ENCODE measurements around the gene COG5. TPM values are rescaled to one million over a fixed set of nuclear protein-coding genes. Genes with fewer than 3 reads are reported as not detected.
A peak's percentile ranks its signal among the peaks of the same experiment; 100 is the strongest.

The COG5 gene
- total RNA-seq, 6 experiments from 2014 or later, result 13.9 to 21.3 (median 15.5) TPM

DNA sequence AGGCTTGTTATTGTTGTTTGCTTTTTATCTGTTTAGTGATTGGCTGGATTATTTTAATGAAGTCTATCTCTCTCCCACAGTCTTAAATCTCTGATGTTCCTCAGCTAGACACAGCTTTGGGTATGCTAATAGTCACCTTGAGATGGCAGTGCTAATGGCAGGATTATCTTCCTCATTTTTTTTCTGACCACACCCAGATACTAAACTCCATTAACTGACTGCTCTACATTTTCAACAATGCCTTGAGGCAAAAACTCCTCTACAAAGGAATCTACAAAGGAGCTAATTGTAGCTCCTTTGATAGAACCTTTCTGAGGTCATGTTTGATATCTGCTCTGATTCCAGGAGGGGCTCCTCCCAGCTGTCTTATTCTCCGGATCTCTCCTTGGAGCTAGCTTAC lies 272.3 kb downstream of the COG5 start:
- intact Hi-C loops (cut with DNase I), result no loop called here
- DNase-seq (no peak), ATAC-seq (no peak)
- H3K27me3 ChIP-seq, result no peaks in the 10 kb centered on the region
- peaks cover 0 to 3% (median 0%) of the 10 kb centered on the region in 4 donors for H3K36me3 ChIP-seq
- H3K9me3 ChIP-seq, result no peaks in the 10 kb centered on the region
- no peak overlapping the region for H3K27ac ChIP-seq
- no peaks in the 10 kb centered on the region for H3K4me1 ChIP-seq
- no peak for TF ChIP-seq POLR2A (IDR thresholded peaks at IDR 0.05)
- no peak overlapping the region for H3K4me3 ChIP-seq
- 100% methylated on average over 1 of the region's 1 CpG for WGBS (ENCODE audit: insufficient coverage, low coverage, low lambda C conversion rate, missing lambda C conversion rate)

DNA sequence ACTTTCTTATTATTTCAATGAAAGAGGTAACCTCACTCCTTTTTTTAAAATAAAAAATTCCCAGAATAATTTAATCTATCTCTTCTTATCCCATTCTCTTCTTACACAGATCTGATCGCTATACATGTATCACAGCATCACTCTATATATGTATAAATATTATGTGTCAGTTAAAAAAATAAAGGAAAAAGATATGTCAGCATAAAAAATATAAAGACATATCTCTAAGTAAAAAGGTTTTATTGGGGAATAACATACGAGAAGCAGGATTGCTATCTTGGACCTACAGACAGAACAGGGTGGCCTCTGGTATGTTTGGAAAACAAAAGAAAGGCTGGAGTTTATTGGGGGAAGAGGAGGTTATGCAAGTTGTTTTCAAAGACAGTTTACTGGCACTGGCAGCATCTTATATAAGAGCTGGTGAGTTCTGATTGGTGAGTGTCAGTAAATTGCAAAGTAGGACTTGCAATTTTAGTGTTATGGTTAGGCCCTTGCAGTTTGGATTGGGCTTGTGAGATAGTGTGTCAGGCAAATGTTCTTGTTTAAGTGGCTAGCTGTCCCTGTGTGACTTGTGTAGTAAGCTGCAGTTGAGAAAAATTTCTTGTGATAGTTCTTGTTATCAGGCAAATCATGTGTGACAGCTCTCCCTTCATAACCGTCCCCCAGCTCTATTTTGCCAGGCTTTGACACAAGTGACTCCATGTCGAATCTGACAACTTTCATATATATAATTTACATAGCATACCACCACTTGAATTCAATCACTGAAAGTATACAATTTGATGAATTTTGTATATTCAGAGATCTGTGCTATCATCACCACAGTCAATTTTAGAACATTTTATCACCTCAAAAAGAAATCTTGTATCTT lies 276.7 kb downstream of the COG5 start:
- intact Hi-C loops (cut with DNase I), result no loop called here

DNA sequence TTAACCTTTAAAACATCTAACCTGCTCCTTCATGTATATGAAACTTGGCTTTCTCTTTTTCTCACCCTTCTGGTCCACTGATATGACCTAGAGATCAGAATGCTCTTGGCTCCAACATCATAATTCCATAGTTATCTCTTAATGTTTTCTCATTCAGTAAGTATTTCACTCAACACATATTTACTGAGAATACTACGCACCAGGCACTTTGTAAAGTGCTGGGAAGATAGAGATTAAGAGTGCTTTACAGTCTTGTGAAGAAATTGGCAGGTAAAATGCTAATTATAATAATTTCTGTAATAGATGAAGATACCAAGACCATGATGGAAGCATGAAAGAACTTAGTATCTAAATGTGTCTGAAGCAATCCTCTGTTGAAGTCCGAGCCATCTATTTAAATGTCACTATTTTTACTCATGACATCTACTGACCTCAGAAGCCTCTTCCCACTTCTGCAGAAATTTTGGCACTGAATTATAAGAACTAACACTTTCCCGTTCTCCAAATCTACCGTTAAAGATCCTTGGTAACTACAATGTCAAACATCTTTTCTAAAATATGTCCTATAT lies 278.7 kb downstream of the COG5 start:
- Histone ChIP-seq H3K4me1 (no peaks in the 10 kb centered on the region), H3K27ac (no peak overlapping the region), H3K4me3 (no peak overlapping the region), H3K36me3 (no peaks in the 10 kb centered on the region), H3K27me3 (no peaks in the 10 kb centered on the region), H3K9me3 (no peaks in the 10 kb centered on the region)
- DNase-seq (no peak), ATAC-seq (no peak)
- 82% methylated on average over 4 of the region's 4 CpGs for WGBS (ENCODE audit: insufficient coverage, low coverage, low lambda C conversion rate, missing lambda C conversion rate)
- intact Hi-C loops (cut with DNase I), result no loop called here
- no peak for TF ChIP-seq POLR2A (IDR thresholded peaks at IDR 0.05)
- TF ChIP-seq, protein P1, sequence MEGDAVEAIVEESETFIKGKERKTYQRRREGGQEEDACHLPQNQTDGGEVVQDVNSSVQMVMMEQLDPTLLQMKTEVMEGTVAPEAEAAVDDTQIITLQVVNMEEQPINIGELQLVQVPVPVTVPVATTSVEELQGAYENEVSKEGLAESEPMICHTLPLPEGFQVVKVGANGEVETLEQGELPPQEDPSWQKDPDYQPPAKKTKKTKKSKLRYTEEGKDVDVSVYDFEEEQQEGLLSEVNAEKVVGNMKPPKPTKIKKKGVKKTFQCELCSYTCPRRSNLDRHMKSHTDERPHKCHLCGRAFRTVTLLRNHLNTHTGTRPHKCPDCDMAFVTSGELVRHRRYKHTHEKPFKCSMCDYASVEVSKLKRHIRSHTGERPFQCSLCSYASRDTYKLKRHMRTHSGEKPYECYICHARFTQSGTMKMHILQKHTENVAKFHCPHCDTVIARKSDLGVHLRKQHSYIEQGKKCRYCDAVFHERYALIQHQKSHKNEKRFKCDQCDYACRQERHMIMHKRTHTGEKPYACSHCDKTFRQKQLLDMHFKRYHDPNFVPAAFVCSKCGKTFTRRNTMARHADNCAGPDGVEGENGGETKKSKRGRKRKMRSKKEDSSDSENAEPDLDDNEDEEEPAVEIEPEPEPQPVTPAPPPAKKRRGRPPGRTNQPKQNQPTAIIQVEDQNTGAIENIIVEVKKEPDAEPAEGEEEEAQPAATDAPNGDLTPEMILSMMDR (IDR thresholded peaks at IDR 0.05), result no peak

More for the DNA sequence above, 276.7 kb downstream of the COG5 start:
- ATAC-seq (peak in 1 of 4 donors; percentile 48), DNase-seq (no peak)
- TF ChIP-seq, protein P1 (IDR thresholded peaks at IDR 0.05), result no peak
- TF ChIP-seq POLR2A (IDR thresholded peaks at IDR 0.05), result no peak
- no peaks in the 10 kb centered on the region for H3K36me3 ChIP-seq
- H3K4me3 ChIP-seq, result no peak overlapping the region
- no peaks in the 10 kb centered on the region for H3K4me1 ChIP-seq
- H3K27me3 ChIP-seq, result no peaks in the 10 kb centered on the region
- H3K27ac ChIP-seq, result no peak overlapping the region
- no peaks in the 10 kb centered on the region for H3K9me3 ChIP-seq
- WGBS (ENCODE audit: insufficient coverage, low coverage, low lambda C conversion rate, missing lambda C conversion rate), result 81% methylated on average over 4 of the region's 4 CpGs

DNA sequence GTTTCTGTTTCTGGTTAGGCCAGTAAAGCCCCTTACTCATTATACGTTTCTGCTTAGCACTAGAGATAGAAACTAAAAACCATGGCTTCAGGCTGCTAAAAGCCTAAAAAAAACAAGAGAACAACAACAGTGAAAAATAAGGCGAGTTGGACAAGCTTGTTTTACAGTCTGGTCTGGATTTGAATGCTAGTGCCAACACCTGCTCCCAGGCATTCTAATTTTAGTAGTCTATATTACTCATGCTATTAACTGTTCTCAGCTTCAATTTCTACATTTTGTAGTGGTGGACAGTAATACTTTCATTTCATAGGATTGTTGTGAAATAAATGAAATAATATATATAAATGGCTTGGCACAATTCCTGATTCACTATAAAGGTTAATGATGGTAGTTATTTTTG lies 286.4 kb downstream of the COG5 start:
- no peak for ATAC-seq
- H3K27ac ChIP-seq, result no peak overlapping the region
- intact Hi-C loops (cut with DNase I), result no loop called here

More for the DNA sequence above, 286.4 kb downstream of the COG5 start:
- Histone ChIP-seq H3K9me3 (no peaks in the 10 kb centered on the region), H3K27me3 (no peaks in the 10 kb centered on the region), H3K4me1 (no peaks in the 10 kb centered on the region), H3K4me3 (no peak overlapping the region), H3K36me3 (no peaks in the 10 kb centered on the region)
- WGBS (ENCODE audit: insufficient coverage, low coverage, low lambda C conversion rate, missing lambda C conversion rate), result 87% methylated on average over 2 of the region's 2 CpGs
- DNase-seq, result no peak
- no peak for TF ChIP-seq POLR2A (IDR thresholded peaks at IDR 0.05)
- TF ChIP-seq, protein P1 (IDR thresholded peaks at IDR 0.05), result no peak

All from right lobe of liver (tissue), 6 donors.